DMS153 treated with DMSO at 0.1 percent for 48 hours (cell line): Measurements from ENCODE around the gene LACTBL1.
A peak's percentile ranks its signal among the peaks of the same experiment; 100 is the strongest.
"Not testable (repeated sequence)": the region's sequence is repeated elsewhere in the genome, so short reads cannot be mapped to it uniquely, and the experiment has no call there.

Source experiments
- DNase-seq: peaks from one replicate; lab custom pipeline; 2025; ENCODE audit not compliant: unreplicated experiment; lab: John Stamatoyannopoulos, UW

The LACTBL1 gene

DNA sequence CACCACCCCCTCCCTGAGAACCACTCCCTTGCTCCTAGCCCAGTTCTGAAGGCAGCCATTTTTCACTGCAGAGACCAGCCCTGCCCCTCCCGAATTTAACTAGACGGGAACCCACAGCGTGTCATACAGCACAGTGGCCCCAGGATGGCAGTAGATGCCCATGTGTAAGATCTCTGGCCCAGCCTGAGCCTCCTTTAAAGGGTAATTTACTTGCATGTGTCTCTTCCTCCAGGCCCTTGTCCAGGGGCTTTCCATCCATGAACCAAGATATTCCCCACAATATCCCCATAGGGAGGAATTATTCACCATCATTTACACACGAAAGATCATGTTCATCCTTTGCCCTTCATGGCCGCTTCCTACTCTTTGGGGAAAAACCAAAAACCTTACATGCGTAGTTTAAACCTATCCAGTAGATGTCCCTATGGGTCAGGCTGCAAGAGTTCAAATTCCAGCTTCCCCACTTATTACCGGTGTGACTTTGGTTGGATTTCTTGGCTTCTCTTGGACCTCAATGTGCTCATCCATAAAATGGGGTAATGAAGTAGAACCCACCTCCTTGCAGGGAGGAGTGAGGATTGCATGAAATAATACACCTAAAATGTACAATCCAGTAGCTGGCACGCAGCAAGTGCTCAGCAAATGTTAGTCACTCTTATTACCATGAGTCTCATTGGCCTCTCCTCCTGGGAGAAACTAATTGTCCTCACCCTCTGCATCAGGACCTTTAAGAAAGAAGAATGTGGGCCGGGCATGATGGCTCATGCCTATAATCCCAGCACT is 4.0 kb upstream of the LACTBL1 start:
- DNase-seq: peak; percentile 25

- DNase-seq: no peak
Observed at GRCh38 chr1:22976127-22976460, 3.4 kb upstream of the LACTBL1 start.

DNA sequence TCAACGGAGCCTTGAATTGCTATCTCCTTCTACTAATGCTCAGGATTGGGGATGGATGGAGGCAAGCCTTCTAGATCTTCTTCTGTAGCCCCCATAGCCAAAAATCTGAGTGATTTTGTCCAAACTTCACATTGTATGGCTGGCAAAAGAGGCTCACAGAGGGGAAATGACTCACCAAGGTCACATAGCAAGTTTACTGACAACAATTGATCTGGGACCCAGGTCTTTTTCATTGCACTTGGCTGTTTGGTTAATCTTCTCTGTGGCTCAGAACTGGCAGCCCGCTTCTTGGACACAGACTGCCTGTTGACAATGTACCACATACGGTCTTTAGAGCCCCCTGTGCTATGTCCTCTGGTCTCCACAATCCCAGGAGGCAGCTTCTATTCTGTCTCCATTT is 3.0 kb upstream of the LACTBL1 start:
- DNase-seq: no peak

DNA sequence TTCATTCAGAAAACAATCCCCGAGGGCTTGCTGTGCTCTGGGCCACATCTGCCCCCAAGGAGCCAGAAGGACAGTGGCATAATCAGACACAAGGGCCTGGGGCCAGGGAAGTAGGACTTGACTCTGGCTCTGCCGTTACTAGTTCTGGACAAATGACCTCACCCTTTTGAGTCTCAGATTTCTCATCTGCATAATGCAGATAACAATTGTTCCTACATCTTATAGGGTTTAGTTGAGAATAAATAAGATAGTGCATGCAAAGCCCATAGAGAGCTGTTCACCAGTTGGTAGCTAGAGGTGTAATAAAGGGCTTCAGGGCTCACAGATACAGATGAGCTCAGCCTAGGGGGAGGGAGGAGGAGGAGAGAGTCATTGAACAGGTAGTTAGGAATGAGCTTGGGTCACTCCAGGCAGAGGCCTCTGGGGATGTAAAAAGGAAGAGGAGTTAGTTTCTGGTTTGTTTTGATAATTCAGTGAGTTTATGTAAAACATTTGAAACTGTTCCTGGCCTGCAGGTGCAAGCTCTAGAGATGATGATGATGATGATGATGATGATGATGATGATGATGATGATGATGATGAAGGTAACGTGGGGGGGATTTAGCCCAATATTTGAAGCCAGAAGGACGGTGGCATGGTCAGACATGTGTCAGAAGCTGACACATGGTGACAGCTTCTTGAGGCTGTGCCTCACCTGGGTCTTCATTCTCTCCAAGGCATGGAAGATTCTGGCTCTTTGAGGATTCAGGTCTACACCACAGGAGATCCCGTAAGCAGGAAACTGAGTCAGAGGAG is 858 bp downstream of the LACTBL1 start:
- no peak for DNase-seq

GRCh38 chr1:22971161-22971560 is 1.5 kb downstream of the LACTBL1 start:
- no peak for DNase-seq

DNA sequence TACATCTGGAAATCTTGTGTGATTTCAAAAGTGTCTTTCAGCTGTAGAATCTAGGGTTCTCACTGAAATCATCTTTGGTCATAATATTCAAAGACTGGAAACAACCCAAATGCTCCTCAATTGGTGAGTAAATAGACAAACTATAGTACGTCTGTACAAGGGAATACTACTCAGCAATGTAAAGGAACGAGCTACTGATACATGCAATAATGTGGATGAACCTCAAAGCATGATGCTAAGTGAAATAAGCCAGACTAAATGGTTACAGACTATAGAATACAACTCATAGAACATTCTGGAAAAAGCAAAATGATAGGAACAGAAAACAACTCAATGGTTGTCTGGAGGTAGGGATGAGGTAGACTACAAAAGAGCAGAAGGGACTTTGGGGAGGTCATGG is 2.6 kb downstream of the LACTBL1 start:
- no peak for DNase-seq

DNA sequence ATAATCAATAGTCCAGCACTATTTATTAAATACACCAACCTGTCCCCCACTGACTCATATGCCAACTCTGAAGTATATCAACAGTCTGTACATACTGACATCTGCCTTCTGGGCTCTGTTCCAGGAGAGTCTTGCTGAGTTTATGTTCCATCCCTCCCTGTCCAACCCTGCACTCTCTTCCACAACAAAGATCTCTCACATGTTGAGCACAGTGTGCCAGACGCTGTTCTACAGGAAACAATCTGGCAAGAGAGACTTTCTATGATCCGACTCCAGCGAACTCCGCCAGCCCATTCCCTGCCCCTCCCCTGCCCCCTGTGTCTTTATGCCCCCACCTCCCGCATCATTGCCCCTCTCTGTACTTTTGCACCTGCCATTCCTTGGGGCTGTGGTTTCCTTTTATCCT is 3.4 kb downstream of the LACTBL1 start:
- peak; percentile 30 for DNase-seq

- DNase-seq: no peak
Observed at GRCh38 chr1:22967833-22968232, 4.8 kb downstream of the LACTBL1 start.

DNA sequence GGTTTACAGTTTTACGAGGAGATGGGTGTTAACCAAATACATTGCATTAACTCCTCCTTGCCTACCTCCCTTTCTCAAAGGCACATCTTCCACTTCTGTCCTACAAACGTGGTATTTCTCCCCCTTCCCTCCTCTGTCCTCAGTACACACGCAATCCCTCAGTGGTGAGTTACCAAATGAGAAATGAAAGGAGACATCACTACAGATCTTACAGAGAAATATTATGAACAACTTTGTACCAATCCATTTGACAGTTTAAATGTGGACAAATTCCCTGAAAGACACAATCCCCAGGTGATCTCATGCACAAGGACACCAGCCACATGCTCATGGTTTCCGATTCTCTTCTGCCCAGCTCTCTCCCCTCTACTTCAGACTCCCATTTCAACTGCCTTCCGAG is 6.4 kb downstream of the LACTBL1 start:
- no peak for DNase-seq

GRCh38 chr1:22963044-22963677 is 9.5 kb downstream of the LACTBL1 start:
- DNase-seq: no peak

- no peak for DNase-seq
Observed at GRCh38 chr1:22962558-22962957, 10.1 kb downstream of the LACTBL1 start.

DNA sequence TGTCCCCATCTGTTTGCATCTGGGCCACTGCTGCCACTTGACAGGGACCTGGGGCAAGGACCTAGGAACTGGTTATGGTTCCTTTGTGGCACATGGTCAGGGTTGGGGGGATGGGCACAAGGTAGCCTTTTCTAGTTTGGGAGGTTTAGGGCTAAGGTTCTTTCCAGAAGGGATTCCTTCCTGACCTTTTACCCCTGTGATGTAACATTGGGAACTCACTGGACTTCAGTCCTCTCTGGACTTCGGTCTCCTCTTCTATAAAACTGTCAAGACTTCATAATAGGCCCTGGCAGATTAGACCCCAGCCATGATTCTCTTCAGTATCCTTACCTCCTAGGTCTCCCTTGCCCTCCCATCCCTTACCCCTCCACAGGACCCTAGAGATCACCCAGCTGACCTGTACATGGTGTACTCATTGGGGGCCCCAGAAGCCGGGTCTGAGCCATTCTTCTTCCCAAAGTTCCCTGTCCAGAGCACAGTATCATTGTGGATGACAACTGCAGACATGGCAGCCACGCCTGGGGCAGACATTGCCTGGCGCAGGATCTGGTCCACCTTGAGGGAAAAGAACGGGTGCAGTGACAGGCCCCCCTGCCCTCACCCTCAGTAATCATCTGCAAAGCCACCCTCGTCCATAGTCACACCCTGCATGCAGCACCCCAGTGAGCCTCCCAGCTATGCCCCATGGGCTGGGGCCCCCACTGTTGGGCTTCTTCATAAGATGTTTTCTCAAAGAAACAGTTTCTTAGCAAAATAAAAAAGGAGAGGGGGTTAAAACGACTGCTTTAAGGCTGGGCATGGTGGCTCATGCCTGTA is 12.9 kb downstream of the LACTBL1 start:
- no peak for DNase-seq

DNA sequence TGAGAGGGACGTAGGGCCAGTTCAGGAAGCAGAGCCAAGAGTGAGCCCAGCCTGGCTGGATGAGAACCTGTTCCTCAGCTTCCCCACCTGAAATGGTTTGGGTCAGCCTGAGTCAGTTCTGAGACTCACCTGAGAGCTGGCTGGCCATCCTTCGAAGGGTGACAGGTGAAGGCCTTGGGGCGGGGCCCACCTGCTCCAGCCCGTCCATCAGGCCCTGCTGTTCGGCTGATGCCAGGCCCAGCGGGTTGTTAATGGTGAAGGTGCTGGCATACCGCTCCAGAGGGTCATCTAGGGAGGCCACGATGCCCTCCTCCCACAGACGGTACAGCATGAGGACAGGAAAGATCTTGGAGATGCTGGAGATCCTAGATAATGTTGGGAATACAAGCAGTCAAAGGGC is 14.1 kb downstream of the LACTBL1 start:
- no peak for DNase-seq

GRCh38 chr1:22957066-22957465 is 15.6 kb downstream of the LACTBL1 start:
- no peak for DNase-seq

GRCh38 chr1:22955146-22955545 is 17.5 kb downstream of the LACTBL1 start:
- no peak for DNase-seq

- no peak for DNase-seq
Observed at GRCh38 chr1:22953740-22954141, 18.9 kb downstream of the LACTBL1 start.

DNA sequence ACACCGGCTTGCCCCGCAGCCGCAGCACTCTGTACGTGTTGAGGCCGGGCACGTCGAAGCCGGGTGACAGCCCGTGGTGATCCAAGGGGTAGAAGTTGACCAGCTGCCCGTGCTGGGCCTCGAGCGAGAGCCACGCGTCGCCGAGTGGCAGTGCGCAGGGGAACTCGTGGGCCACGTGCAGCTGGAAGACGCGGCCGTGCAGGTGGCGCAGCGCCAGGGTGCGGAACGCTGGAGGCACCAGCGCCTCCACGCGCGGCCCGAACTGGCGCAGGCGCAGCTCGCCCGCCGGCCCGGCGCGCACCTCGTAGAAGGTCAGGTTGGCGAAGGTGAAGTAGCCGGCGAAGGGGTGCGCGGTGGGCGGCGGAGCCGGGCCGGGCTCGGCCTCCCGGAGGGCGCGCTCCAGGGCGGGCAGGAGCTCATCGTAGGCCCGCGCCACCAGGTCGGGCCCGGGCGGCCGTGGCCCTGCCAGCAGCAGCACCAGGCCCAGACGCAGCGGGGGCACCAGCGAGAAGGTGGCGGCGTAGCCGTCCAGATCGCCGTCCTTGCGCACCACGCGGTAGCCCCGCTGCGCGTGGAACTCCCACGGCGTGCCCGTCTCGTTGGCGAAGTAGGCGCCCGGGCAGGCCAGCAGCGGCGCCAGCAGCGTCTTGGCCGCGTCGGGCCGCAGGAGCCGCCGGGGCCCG is 19.5 kb downstream of the LACTBL1 start:
- no peak for DNase-seq

DNA sequence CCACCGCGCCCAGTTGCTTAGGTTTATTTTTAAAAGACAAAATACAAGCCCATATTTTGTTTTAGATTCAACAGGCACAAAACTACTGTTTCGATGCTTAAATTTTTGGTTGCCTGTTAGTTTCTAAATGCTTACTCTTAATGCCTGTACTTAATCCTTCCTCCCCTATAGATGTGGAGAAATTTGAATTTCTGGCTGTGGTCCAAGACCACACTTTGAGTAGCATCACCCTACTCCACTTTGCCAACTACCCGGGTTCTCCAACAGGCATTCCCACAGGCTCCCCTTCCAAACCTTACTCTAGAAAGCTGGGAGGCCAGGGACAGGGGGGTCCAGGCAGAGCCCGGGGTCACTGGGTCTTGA is 20.0 kb downstream of the LACTBL1 start:
- no peak for DNase-seq

GRCh38 chr1:22951796-22952195 is 20.9 kb downstream of the LACTBL1 start:
- no peak for DNase-seq

- peak; percentile 18 for DNase-seq
Observed at GRCh38 chr1:22949822-22950331, 22.8 kb downstream of the LACTBL1 start.

- DNase-seq: not testable (repeated sequence)
Observed at GRCh38 chr1:22945171-22945570, 27.5 kb downstream of the LACTBL1 start.
